ENCODE measurements around the gene GRK4. TPM values are rescaled to one million over a fixed set of nuclear protein-coding genes. Genes with fewer than 3 reads are reported as not detected.

The GRK4 gene
- polyA plus RNA-seq, 1 of the 3 experiments (the other 2 are of a cell fraction) = 2.7 TPM

DNA sequence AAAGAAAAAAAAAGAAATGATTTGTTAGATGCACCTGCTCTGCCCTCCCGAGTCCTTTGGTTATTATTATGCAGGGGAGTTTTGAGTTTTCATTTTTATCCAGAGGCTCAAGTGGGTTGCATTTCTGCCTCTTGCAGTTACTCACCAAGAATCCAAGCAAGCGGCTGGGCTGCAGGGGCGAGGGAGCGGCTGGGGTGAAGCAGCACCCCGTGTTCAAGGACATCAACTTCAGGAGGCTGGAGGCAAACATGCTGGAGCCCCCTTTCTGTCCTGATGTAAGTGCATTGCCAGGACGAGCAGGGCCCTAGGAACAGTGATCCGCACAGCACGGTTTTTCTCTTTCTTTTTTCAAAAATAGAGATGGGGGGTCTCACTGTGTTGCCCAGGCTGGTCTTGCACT is 71.9 kb downstream of the GRK4 start:
- Histone ChIP-seq H3K36me3 (replicated peaks in 1 of 2; ENCODE audit: control insufficient read depth in 1 of 2, insufficient read depth in 2 of 2, low read length in 1 of 2) (no peaks in the 10 kb centered on the region), H3K4me2 (no peak overlapping the region), H3K27me3 (ENCODE audit: insufficient read depth) (no peaks in the 10 kb centered on the region), H3K79me2 (ENCODE audit: insufficient read depth) (no peaks in the 10 kb centered on the region), H2AFZ (ENCODE audit: low read depth) (no peak overlapping the region), H3K4me1 (ENCODE audit: control insufficient read depth in 1 of 2, insufficient read depth in 2 of 2, low read depth in 1 of 2, low read length in 1 of 2) (peaks cover 0 to 11% of the 10 kb centered on the region in 2 experiments; a peak in 1 of 4 replicates), H3K9me3 (no peaks in the 10 kb centered on the region), H3K27ac (ENCODE audit: low read depth in 2 of 2, low read length in 1 of 2) (no peak overlapping the region), H3K4me3 (ENCODE audit: low read depth in 2 of 2, low read length in 1 of 2) (no peak overlapping the region), H3K9me2 (no peaks in the 10 kb centered on the region), H3K9ac (no peak overlapping the region), H4K20me1 (ENCODE audit: insufficient read depth) (no peaks in the 10 kb centered on the region), H3F3A (replicated peaks; ENCODE audit: insufficient read depth) (no peaks in the 10 kb centered on the region)
- DNase-seq = no peak
- ChIA-PET POLR2A (no interaction called here), CTCF (interaction anchor here (1.3 to 7.7 kb wide), 4 partner anchors 14 to 57 kb away, joined by 4 to 73 read pairs (median 8); no protein-coding TSS in a partner anchor)
- TF ChIP-seq FOSL2 (IDR thresholded peaks at IDR 0.05; ENCODE audit: borderline replicate concordance, low read depth) = no peak
- no peak for TF ChIP-seq SMC3 (IDR thresholded peaks at IDR 0.05; ENCODE audit: low read depth, low read length)
- no peak for TF ChIP-seq RXRA (IDR thresholded peaks at IDR 0.05; ENCODE audit: borderline replicate concordance, low read depth)
- no peak for TF ChIP-seq FOXJ3 (CRISPR knock-in tag; IDR thresholded peaks at IDR 0.05)
- TF ChIP-seq ELF1 (IDR thresholded peaks at IDR 0.05) = no peak
- TF ChIP-seq, protein P1, sequence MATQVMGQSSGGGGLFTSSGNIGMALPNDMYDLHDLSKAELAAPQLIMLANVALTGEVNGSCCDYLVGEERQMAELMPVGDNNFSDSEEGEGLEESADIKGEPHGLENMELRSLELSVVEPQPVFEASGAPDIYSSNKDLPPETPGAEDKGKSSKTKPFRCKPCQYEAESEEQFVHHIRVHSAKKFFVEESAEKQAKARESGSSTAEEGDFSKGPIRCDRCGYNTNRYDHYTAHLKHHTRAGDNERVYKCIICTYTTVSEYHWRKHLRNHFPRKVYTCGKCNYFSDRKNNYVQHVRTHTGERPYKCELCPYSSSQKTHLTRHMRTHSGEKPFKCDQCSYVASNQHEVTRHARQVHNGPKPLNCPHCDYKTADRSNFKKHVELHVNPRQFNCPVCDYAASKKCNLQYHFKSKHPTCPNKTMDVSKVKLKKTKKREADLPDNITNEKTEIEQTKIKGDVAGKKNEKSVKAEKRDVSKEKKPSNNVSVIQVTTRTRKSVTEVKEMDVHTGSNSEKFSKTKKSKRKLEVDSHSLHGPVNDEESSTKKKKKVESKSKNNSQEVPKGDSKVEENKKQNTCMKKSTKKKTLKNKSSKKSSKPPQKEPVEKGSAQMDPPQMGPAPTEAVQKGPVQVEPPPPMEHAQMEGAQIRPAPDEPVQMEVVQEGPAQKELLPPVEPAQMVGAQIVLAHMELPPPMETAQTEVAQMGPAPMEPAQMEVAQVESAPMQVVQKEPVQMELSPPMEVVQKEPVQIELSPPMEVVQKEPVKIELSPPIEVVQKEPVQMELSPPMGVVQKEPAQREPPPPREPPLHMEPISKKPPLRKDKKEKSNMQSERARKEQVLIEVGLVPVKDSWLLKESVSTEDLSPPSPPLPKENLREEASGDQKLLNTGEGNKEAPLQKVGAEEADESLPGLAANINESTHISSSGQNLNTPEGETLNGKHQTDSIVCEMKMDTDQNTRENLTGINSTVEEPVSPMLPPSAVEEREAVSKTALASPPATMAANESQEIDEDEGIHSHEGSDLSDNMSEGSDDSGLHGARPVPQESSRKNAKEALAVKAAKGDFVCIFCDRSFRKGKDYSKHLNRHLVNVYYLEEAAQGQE (IDR thresholded peaks at IDR 0.05; ENCODE audit: low read depth, low read length) = no peak
- no peak for TF ChIP-seq RCOR1 (IDR thresholded peaks at IDR 0.05; ENCODE audit: low read length)
- 69% methylated on average over 5 of the region's 8 CpGs for WGBS (ENCODE audit: low lambda C conversion rate)

DNA sequence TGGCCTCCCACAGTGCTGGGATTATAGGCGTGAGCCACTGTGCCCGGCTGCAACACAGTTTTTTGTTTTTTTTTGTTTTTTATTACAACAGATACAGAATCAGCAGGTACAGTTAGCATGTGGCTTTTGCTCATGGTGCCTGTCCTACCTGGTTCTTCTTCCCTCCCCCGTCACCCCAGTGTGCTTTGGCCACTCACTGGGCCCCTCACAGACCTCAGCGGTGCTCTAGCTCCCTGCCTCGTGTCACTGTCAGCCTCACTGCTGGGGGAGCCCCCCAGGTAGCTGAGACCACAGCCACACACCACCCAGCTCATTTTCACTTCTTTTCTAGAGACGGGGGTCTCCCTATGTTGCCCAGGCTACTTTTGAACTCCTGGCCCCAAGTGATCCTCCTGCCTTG is 72.3 kb downstream of the GRK4 start:
- no peaks in the 10 kb centered on the region for H3K36me3 ChIP-seq (replicated peaks in 1 of 2; ENCODE audit: control insufficient read depth in 1 of 2, insufficient read depth in 2 of 2, low read length in 1 of 2)
- no peak for DNase-seq
- H3K27me3 ChIP-seq (ENCODE audit: insufficient read depth) = no peaks in the 10 kb centered on the region
- H3K9me2 ChIP-seq = no peaks in the 10 kb centered on the region
- H3K79me2 ChIP-seq (ENCODE audit: insufficient read depth) = no peaks in the 10 kb centered on the region
- H3K4me3 ChIP-seq (ENCODE audit: low read depth in 2 of 2, low read length in 1 of 2) = no peak overlapping the region
- no peaks in the 10 kb centered on the region for H3K9me3 ChIP-seq
- no peaks in the 10 kb centered on the region for H4K20me1 ChIP-seq (ENCODE audit: insufficient read depth)
- TF ChIP-seq, protein P2, sequence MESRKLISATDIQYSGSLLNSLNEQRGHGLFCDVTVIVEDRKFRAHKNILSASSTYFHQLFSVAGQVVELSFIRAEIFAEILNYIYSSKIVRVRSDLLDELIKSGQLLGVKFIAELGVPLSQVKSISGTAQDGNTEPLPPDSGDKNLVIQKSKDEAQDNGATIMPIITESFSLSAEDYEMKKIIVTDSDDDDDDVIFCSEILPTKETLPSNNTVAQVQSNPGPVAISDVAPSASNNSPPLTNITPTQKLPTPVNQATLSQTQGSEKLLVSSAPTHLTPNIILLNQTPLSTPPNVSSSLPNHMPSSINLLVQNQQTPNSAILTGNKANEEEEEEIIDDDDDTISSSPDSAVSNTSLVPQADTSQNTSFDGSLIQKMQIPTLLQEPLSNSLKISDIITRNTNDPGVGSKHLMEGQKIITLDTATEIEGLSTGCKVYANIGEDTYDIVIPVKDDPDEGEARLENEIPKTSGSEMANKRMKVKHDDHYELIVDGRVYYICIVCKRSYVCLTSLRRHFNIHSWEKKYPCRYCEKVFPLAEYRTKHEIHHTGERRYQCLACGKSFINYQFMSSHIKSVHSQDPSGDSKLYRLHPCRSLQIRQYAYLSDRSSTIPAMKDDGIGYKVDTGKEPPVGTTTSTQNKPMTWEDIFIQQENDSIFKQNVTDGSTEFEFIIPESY (IDR thresholded peaks at IDR 0.05; ENCODE audit: borderline replicate concordance, low read depth) = no peak
- TF ChIP-seq FOXJ3 (CRISPR knock-in tag; IDR thresholded peaks at IDR 0.05) = no peak
- TF ChIP-seq TAF1 (IDR thresholded peaks at IDR 0.05; ENCODE audit: borderline replicate concordance, low read depth, low read length) = no peak
- TF ChIP-seq, protein P3, sequence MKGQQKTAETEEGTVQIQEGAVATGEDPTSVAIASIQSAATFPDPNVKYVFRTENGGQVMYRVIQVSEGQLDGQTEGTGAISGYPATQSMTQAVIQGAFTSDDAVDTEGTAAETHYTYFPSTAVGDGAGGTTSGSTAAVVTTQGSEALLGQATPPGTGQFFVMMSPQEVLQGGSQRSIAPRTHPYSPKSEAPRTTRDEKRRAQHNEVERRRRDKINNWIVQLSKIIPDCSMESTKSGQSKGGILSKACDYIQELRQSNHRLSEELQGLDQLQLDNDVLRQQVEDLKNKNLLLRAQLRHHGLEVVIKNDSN (IDR thresholded peaks at IDR 0.05; ENCODE audit: borderline replicate concordance, low read depth) = no peak
- TF ChIP-seq, protein P4, sequence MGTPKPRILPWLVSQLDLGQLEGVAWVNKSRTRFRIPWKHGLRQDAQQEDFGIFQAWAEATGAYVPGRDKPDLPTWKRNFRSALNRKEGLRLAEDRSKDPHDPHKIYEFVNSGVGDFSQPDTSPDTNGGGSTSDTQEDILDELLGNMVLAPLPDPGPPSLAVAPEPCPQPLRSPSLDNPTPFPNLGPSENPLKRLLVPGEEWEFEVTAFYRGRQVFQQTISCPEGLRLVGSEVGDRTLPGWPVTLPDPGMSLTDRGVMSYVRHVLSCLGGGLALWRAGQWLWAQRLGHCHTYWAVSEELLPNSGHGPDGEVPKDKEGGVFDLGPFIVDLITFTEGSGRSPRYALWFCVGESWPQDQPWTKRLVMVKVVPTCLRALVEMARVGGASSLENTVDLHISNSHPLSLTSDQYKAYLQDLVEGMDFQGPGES (IDR thresholded peaks at IDR 0.05; ENCODE audit: low read depth, low read length) = no peak
- TF ChIP-seq, protein P5, sequence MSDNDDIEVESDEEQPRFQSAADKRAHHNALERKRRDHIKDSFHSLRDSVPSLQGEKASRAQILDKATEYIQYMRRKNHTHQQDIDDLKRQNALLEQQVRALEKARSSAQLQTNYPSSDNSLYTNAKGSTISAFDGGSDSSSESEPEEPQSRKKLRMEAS (IDR thresholded peaks at IDR 0.05; ENCODE audit: low read depth) = no peak
- TF ChIP-seq, protein P6, sequence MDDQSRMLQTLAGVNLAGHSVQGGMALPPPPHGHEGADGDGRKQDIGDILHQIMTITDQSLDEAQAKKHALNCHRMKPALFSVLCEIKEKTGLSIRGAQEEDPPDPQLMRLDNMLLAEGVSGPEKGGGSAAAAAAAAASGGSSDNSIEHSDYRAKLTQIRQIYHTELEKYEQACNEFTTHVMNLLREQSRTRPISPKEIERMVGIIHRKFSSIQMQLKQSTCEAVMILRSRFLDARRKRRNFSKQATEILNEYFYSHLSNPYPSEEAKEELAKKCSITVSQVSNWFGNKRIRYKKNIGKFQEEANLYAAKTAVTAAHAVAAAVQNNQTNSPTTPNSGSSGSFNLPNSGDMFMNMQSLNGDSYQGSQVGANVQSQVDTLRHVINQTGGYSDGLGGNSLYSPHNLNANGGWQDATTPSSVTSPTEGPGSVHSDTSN (IDR thresholded peaks at IDR 0.05) = no peak
- H3K9ac ChIP-seq = no peak overlapping the region
- ChIA-PET CTCF (interaction anchor here (1.3 to 7.7 kb wide), 3 partner anchors 14 to 57 kb away, joined by 4 to 73 read pairs (median 4); no protein-coding TSS in a partner anchor), POLR2A (no interaction called here)
- H3K4me2 ChIP-seq = no peak overlapping the region
- WGBS (ENCODE audit: low lambda C conversion rate) = 61% methylated on average over 6 of the region's 6 CpGs
- H3F3A ChIP-seq (replicated peaks; ENCODE audit: insufficient read depth) = no peaks in the 10 kb centered on the region
- peaks cover 0 to 9% of the 10 kb centered on the region in 2 experiments; a peak in 1 of 4 replicates for H3K4me1 ChIP-seq (ENCODE audit: control insufficient read depth in 1 of 2, insufficient read depth in 2 of 2, low read depth in 1 of 2, low read length in 1 of 2)
- H3K27ac ChIP-seq (ENCODE audit: low read depth in 2 of 2, low read length in 1 of 2) = no peak overlapping the region
- H2AFZ ChIP-seq (ENCODE audit: low read depth) = no peak overlapping the region
